ENCODE results near the gene INO80E.
"Not testable (repeated sequence)": the region's sequence is repeated elsewhere in the genome, so short reads cannot be mapped to it uniquely, and the experiment has no call there.

Gene INO80E

GRCh38 chr16:30033270-30033669 is 37.2 kb downstream of the INO80E start:
- peaks cover 40% of the 10 kb centered on the region for H3K27me3 ChIP-seq (ENCODE audit: insufficient read depth, poor library complexity, severe bottlenecking)
- TF ChIP-seq REST (IDR thresholded peaks at IDR 0.05; ENCODE audit: insufficient replicate concordance, low read depth) (no peak), CTCF (IDR thresholded peaks at IDR 0.05; ENCODE audit: insufficient read depth, low read length) (no peak), GABPA (IDR thresholded peaks at IDR 0.05; ENCODE audit: low read depth) (no peak), SPI1 (IDR thresholded peaks at IDR 0.05; ENCODE audit: borderline replicate concordance, low read depth) (no peak), POLR2AphosphoS5 (IDR thresholded peaks at IDR 0.05; ENCODE audit: low read depth) (no peak)
- H3K27ac ChIP-seq (replicated peaks), result no peak overlapping the region
- DNase-seq (ENCODE audit: low read depth in 1 of 2, low spot score in 1 of 2), result no peak
- no peak overlapping the region for H3K4me3 ChIP-seq (replicated peaks; ENCODE audit: insufficient read depth, low read length)

GRCh38 chr16:30040221-30040620 is 44.2 kb downstream of the INO80E start:
- Histone ChIP-seq H3K27me3 (ENCODE audit: insufficient read depth, poor library complexity, severe bottlenecking) (peaks cover 5% of the 10 kb centered on the region), H3K27ac (replicated peaks) (no peak overlapping the region), H3K4me3 (replicated peaks; ENCODE audit: insufficient read depth, low read length) (no peak overlapping the region)
- TF ChIP-seq SPI1 (IDR thresholded peaks at IDR 0.05; ENCODE audit: borderline replicate concordance, low read depth) (peak; percentile 20; the same call in 1 of the 2 replicates), GABPA (IDR thresholded peaks at IDR 0.05; ENCODE audit: low read depth) (no peak)
- DNase-seq (ENCODE audit: low read depth in 1 of 2, low spot score in 1 of 2), result no peak

DNA sequence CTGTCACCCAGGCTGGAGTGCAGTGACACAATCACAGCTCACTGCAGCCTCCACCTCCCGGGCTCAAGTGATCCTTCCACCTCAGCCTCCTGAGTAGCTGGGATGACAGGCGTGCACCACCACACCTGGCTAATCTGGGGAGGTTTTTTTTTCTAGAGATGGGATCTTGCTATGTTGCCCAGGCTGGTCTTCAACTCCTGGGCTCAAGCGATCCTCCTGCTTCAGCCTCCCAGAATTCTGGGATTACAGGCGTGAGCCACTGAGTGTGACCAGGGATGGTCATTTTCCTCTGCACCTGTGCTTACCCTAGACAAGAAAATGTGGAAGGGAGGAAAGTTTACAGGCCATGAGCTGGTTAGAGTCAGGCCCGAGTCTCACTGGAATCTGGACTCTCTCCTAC is 44.6 kb downstream of the INO80E start:
- DNase-seq (ENCODE audit: low read depth in 1 of 2, low spot score in 1 of 2); H3K4me3 ChIP-seq (replicated peaks; ENCODE audit: insufficient read depth, low read length); H3K27ac ChIP-seq (replicated peaks); H3K27me3 ChIP-seq (ENCODE audit: insufficient read depth, poor library complexity, severe bottlenecking): not testable (repeated sequence)

DNA sequence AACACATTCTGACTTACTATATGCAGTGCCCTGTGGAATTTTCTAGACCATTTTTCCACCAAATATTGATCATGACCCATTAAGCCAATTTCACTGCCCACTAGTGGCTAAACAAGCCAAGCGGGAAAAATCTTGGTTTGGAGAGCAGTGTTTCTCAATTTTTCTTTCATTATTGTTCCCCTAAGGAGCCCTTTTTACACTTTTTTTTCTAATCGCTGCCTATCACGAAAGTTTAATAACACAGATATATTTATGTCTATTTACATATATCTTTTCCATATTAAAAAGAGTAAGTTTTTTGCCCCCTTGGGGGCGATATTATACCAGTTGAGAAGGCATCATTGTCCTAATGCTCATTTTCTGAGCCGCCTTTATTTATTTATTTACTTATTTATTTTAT is 45.8 kb downstream of the INO80E start:
- H3K27ac ChIP-seq (replicated peaks), result no peak overlapping the region
- DNase-seq (ENCODE audit: low read depth in 1 of 2, low spot score in 1 of 2), result no peak
- TF ChIP-seq CTCF (IDR thresholded peaks at IDR 0.05; ENCODE audit: insufficient read depth, low read length) (peak; percentile 8), GABPA (IDR thresholded peaks at IDR 0.05; ENCODE audit: low read depth) (no peak)
- H3K4me3 ChIP-seq (replicated peaks; ENCODE audit: insufficient read depth, low read length), result no peak overlapping the region
- H3K27me3 ChIP-seq (ENCODE audit: insufficient read depth, poor library complexity, severe bottlenecking), result no peaks in the 10 kb centered on the region

DNA sequence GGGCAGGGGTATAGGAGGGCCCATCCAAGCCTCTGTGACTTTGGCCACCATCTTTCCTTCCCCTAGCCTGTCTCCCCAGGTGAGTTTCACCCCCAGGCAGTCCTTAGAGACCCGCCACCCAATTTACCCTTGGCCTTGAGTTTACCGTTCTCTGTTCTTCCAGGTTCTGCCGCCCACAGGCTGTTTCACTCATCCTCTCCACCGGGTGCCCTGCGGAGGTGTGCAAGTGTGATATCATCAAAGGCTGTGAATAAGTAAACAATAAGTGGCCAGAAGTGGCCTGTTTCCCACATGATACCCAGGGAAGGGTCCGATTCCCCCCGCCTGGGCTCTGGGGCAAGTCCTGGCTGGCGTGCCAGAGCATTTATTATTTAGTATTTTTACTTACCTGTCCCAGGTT is 50.1 kb downstream of the INO80E start:
- no peaks in the 10 kb centered on the region for H3K27me3 ChIP-seq (ENCODE audit: insufficient read depth, poor library complexity, severe bottlenecking)
- DNase-seq (ENCODE audit: low read depth in 1 of 2, low spot score in 1 of 2), result no peak
- no peak for TF ChIP-seq REST (IDR thresholded peaks at IDR 0.05; ENCODE audit: insufficient replicate concordance, low read depth)
- TF ChIP-seq POLR2AphosphoS5 (IDR thresholded peaks at IDR 0.05; ENCODE audit: low read depth), result no peak
- TF ChIP-seq SPI1 (IDR thresholded peaks at IDR 0.05; ENCODE audit: borderline replicate concordance, low read depth), result no peak
- TF ChIP-seq GABPA (IDR thresholded peaks at IDR 0.05; ENCODE audit: low read depth), result no peak
- TF ChIP-seq CTCF (IDR thresholded peaks at IDR 0.05; ENCODE audit: insufficient read depth, low read length), result no peak
- H3K27ac ChIP-seq (replicated peaks), result no peak overlapping the region
- no peak overlapping the region for H3K4me3 ChIP-seq (replicated peaks; ENCODE audit: insufficient read depth, low read length)
